ENCODE results near the gene DECR2. TPM values are rescaled to one million over a fixed set of nuclear protein-coding genes. Genes with fewer than 3 reads are reported as not detected.
A peak's percentile ranks its signal among the peaks of the same experiment; 100 is the strongest.

The DECR2 gene
- total and polyA plus RNA-seq, 2 of the 13 experiments (the other 11 are each of a cell fraction or from before 2014, with no cell fraction given): 36.3 to 44.6 TPM

- TF ChIP-seq ZFP91 (CRISPR knock-in tag; IDR thresholded peaks at IDR 0.05; ENCODE audit: borderline replicate concordance) (peak; percentile 29), POLR2G (IDR thresholded peaks at IDR 0.05; ENCODE audit: low read depth, low read length) (no peak), CCDC6 (CRISPR knock-in tag; IDR thresholded peaks at IDR 0.05) (no peak), GPBP1L1 (CRISPR knock-in tag; IDR thresholded peaks at IDR 0.05) (no peak), MYC (CRISPR knock-in tag; IDR thresholded peaks at IDR 0.05; ENCODE audit: borderline replicate concordance) (no peak), ZNF777 (CRISPR knock-in tag; IDR thresholded peaks at IDR 0.05) (no peak), ZNF740 (CRISPR knock-in tag; IDR thresholded peaks at IDR 0.05) (no peak), SMC3 (IDR thresholded peaks at IDR 0.05; ENCODE audit: low read length) (no peak), PCBP1 (IDR thresholded peaks at IDR 0.05; ENCODE audit: borderline replicate concordance, low read depth, low read length) (no peak), KLF11 (CRISPR knock-in tag; IDR thresholded peaks at IDR 0.05) (no peak), GFI1 (CRISPR knock-in tag; IDR thresholded peaks at IDR 0.05; ENCODE audit: borderline replicate concordance) (no peak), EZH2 (conservative IDR thresholded peaks at IDR 0.05; ENCODE audit: low read depth, low read length) (no peak), POLR2AphosphoS5 (IDR thresholded peaks at IDR 0.05; ENCODE audit: low read depth, low read length) (no peak), ETV6 (CRISPR knock-in tag; conservative IDR thresholded peaks at IDR 0.05) (no peak), ZNF883 (CRISPR knock-in tag; IDR thresholded peaks at IDR 0.05; ENCODE audit: not compliant biosample characterization) (no peak), ATF2 (CRISPR knock-in tag; IDR thresholded peaks at IDR 0.05) (no peak), NR1H2 (CRISPR knock-in tag; IDR thresholded peaks at IDR 0.05; ENCODE audit: borderline replicate concordance, low read depth) (no peak), RORA (CRISPR knock-in tag; IDR thresholded peaks at IDR 0.05) (no peak), ZNF549 (CRISPR knock-in tag; IDR thresholded peaks at IDR 0.05) (no peak), RFXAP (CRISPR knock-in tag; IDR thresholded peaks at IDR 0.05; ENCODE audit: borderline replicate concordance) (no peak), DMAP1 (CRISPR knock-in tag; IDR thresholded peaks at IDR 0.05) (no peak), HDAC1 (CRISPR knock-in tag; IDR thresholded peaks at IDR 0.05) (0 out of 2 replicates have a peak, but pooled peaks have one; percentile 25), KDM2A (CRISPR knock-in tag; IDR thresholded peaks at IDR 0.05; ENCODE audit: borderline replicate concordance, low read depth) (no peak), SMAD9 (CRISPR knock-in tag; IDR thresholded peaks at IDR 0.05) (no peak), MXI1 (IDR thresholded peaks at IDR 0.05; ENCODE audit: borderline replicate concordance, low read depth, low read length) (no peak), ZBTB8A (CRISPR knock-in tag; IDR thresholded peaks at IDR 0.05; ENCODE audit: borderline replicate concordance, low read depth) (no peak)
Measured at GRCh38 chr16:379183-379960, 22.3 kb upstream of the DECR2 start (continued).

All from HepG2 (cell line).